Heart left ventricle (tissue), 16 donors: Measurements from ENCODE around the gene LMX1A. TPM values are rescaled to one million over a fixed set of nuclear protein-coding genes. Genes with fewer than 3 reads are reported as not detected.

Source experiments
- ATAC-seq, 4 donors: fragments of 200-7000 bp; cut with Tn5 transposase; one replicate each; pipeline ENCODE4 v1.9.1; 2020 to 2022; ENCODE audit warnings: moderate library complexity in 4 of 4, mild to moderate bottlenecking in 3 of 4, moderate number of reproducible peaks in 1 of 4
- DNase-seq, 5 donors: peaks; one replicate each; pipeline ENCODE4 v3.0.0-alpha.2; 2020
- H3K27ac ChIP-seq, 12 donors: fragments of 200-600 bp; sonication (generic) in 4 of 12; one replicate each; pipeline versions ENCODE4 v1.5.0 to v1.8.0; 2016 to 2022; ENCODE audit warnings: mild to moderate bottlenecking in 2 of 12
- H3K27me3 ChIP-seq, 9 donors: fragments of 200-600 bp; sonication (generic) in 2 of 9; one replicate each; pipeline versions ENCODE4 v1.5.1 to v1.8.0; 2016 to 2022; ENCODE audit warnings: mild to moderate bottlenecking in 3 of 9
- H3K36me3 ChIP-seq, 9 donors: fragments of 200-600 bp; sonication (generic) in 2 of 9; one replicate each; pipeline versions ENCODE4 v1.5.0 to v1.8.0; 2018 to 2022; ENCODE audit warnings: mild to moderate bottlenecking in 2 of 9
- H3K4me1 ChIP-seq, 12 donors: fragments of 200-600 bp; sonication (generic) in 4 of 12; one replicate each; pipeline versions ENCODE4 v1.5.0 to v1.8.0; 2016 to 2022; ENCODE audit warnings: mild to moderate bottlenecking in 3 of 12
- H3K4me3 ChIP-seq, 12 donors: fragments of 200-600 bp; sonication (generic) in 4 of 12; one replicate each; pipeline versions ENCODE4 v1.5.0 to v1.8.0; 2017 to 2022; ENCODE audit warnings: mild to moderate bottlenecking in 9 of 12, moderate library complexity in 4 of 12
- H3K9me3 ChIP-seq, 12 donors: fragments of 200-600 bp; sonication (generic) in 4 of 12; one replicate each; pipeline versions ENCODE4 v1.5.0 to v1.8.0; 2016 to 2022; ENCODE audit warnings: mild to moderate bottlenecking in 1 of 12
- CTCF ChIP-seq, 12 donors: fragments of 200-600 bp; sonication (generic) in 4 of 12; IDR thresholded peaks; one replicate each; pipeline versions ENCODE4 v1.5.0 to v1.8.0; 2018 to 2022; ENCODE audit warnings: antibody characterized with exemption in 12 of 12, mild to moderate bottlenecking in 5 of 12
- POLR2A ChIP-seq, 2 donors: fragments of 450-650 bp; IDR thresholded peaks; one replicate each; pipeline ENCODE4 v1.6.1; 2017; ENCODE audit warnings: antibody characterized with exemption in 2 of 2, mild to moderate bottlenecking in 2 of 2, moderate library complexity in 2 of 2
- WGBS, 4 donors: extraction: QIAGEN DNeasy Blood & Tissue Kit in 2 of 4; methylation state at CpG; one replicate each; pipeline versions ENCODE4 v1.1.5 to v1.1.7; 2013 to 2018; 5-methylcytosine and 5-hydroxymethylcytosine counted together
- intact Hi-C, 10 donors: fragments of 100-400 bp; cut with DNase I; formaldehyde crosslinking; loops; one replicate each; pipeline versions ENCODE4 v1.11.1 to v1.14.2; 2022
- polyA plus RNA-seq, 2 donors: library from polyadenylated mRNA; stranded (reverse); fragments of 200-250 nt; gene quantifications; one replicate each; pipeline ENCODE4 v1.2.3, GENCODE V29; 2013
- total RNA-seq, 9 donors: library from RNA; depleted of rRNA in 2 of 9; stranded (reverse); fragments of >200 nt in 2 of 9; fragmentation: NEBNext Ultra II Directional in 3 of 9; extraction: Animal tissue kit (Norgen Biotek cat#: 25700) in 3 of 9; gene quantifications; one replicate each; pipeline versions ENCODE4 v1.1.0 to v1.2.4, GENCODE V29; 2016 to 2023
- donor health status: ischemic (EF 13 %, LVEDD 7.1; RV severe dilation, severe dysfunction).
- donor health status: healthy with polysubstance abuse.
- donor health status: DM: no; HTN: yes; CAD: no.
- donor health status: DM: no; HTN: no; CAD: no.
- donor health status: ischemic (EF 25% LVEDD 6.9; RV normal size, moderate dysfunction).
- donor health status: ischemic (EF 25% LVEDD 5.7; RV mildly dilated, moderate dysfunction).
- donor health status: healthy.
- donor health status: DM: yes; HTN: yes; CAD: no.
- donor health status: ischemic (EF 35%, LVEDD 5.7; RV mildly dilated, moderate dysfunction).
- donor health status: nonischemic (EF 11% LVEDD 7.7; RV severe dilation, severe dysfunction).
- donor health status: DM: yes; HTN: yes; CAD: no.
- donor health status: PGD.
- donor health status: ischemic (EF 29% LVEDD 5.4; RV normal size, mild dysfunction).
- donor health status: nonischemic (EF 23%, LVEDD 6.1; RV moderate dilation, normal function).

The LMX1A gene
- total and polyA plus RNA-seq, 11 donors = 0.03 to 0.37 (median 0.14) TPM; not detected in 5

- intact Hi-C loops = no loop called here
- Histone ChIP-seq H3K4me3 (no peak overlapping the region), H3K27ac (no peak overlapping the region), H3K4me1 (peaks cover 0 to 14% (median 2%) of the 10 kb centered on the region in 12 donors), H3K27me3 (peaks cover 4 to 65% (median 26%) of the 10 kb centered on the region in 9 donors), H3K9me3 (no peaks in the 10 kb centered on the region), H3K36me3 (no peaks in the 10 kb centered on the region)
- DNase-seq (no peak), ATAC-seq (no peak)
- TF ChIP-seq POLR2A (IDR thresholded peaks at IDR 0.05) (no peak), CTCF (IDR thresholded peaks at IDR 0.05) (no peak)
- WGBS, 4 donors = 82 to 91% (median 89%) methylated on average over 4 of the region's 4 CpGs
These were observed 122.4 kb downstream of the LMX1A start for GRCh38 chr1:165234149-165234548.

- no peak overlapping the region for H3K27ac ChIP-seq
- no peak overlapping the region for H3K4me3 ChIP-seq
- no peak for ATAC-seq
- H3K27me3 ChIP-seq = peaks cover 0 to 18% (median 3%) of the 10 kb centered on the region in 9 donors
- intact Hi-C loops = no loop called here
- H3K36me3 ChIP-seq = no peaks in the 10 kb centered on the region
- 0 to 6% (median 3%) methylated on average over 2 of the region's 2 CpGs for WGBS, 4 donors
- no peaks in the 10 kb centered on the region for H3K9me3 ChIP-seq
- DNase-seq = no peak
- TF ChIP-seq CTCF (IDR thresholded peaks at IDR 0.05) = no peak
- TF ChIP-seq POLR2A (IDR thresholded peaks at IDR 0.05) = no peak
- no peaks in the 10 kb centered on the region for H3K4me1 ChIP-seq
These were observed 127.8 kb downstream of the LMX1A start for GRCh38 chr1:165228676-165229075.

GRCh38 chr1:165228111-165228655, 128.3 kb downstream of the LMX1A start:
- TF ChIP-seq CTCF (IDR thresholded peaks at IDR 0.05) (no peak), POLR2A (IDR thresholded peaks at IDR 0.05) (no peak)
- no peak for ATAC-seq
- no peaks in the 10 kb centered on the region for H3K36me3 ChIP-seq
- peaks cover 0 to 13% (median 0%) of the 10 kb centered on the region in 9 donors for H3K27me3 ChIP-seq
- WGBS, 4 donors = 45 to 57% (median 52%) methylated on average over 2 of the region's 2 CpGs
- H3K9me3 ChIP-seq = no peaks in the 10 kb centered on the region
- H3K4me3 ChIP-seq = no peak overlapping the region
- no peak overlapping the region for H3K27ac ChIP-seq
- no peak for DNase-seq
- intact Hi-C loops = no loop called here
- H3K4me1 ChIP-seq = no peaks in the 10 kb centered on the region

- TF ChIP-seq CTCF (IDR thresholded peaks at IDR 0.05) (no peak), POLR2A (IDR thresholded peaks at IDR 0.05) (no peak)
- no peaks in the 10 kb centered on the region for H3K27me3 ChIP-seq
- no peak for ATAC-seq
These were observed 130.2 kb downstream of the LMX1A start for GRCh38 chr1:165226326-165226725.

More at GRCh38 chr1:165226326-165226725, 130.2 kb downstream of the LMX1A start:
- no peak overlapping the region for H3K4me3 ChIP-seq
- H3K9me3 ChIP-seq = no peaks in the 10 kb centered on the region
- no peak for DNase-seq
- WGBS, 4 donors = 66 to 79% (median 69%) methylated on average over 2 of the region's 2 CpGs
- no peaks in the 10 kb centered on the region for H3K36me3 ChIP-seq
- intact Hi-C loops = no loop called here
- H3K27ac ChIP-seq = no peak overlapping the region
- peaks cover 0 to 2% (median 0%) of the 10 kb centered on the region in 12 donors for H3K4me1 ChIP-seq
